ENCODE data around the gene TMEM72.
A peak's percentile ranks its signal among the peaks of the same experiment; 100 is the strongest.

TMEM72 gene

GRCh38 chr10:44878706-44879530 is 32.2 kb upstream of the TMEM72 start:
- peak overlapping the region; percentile 48 for H3K9ac ChIP-seq (ENCODE audit: low read length)
- no peaks in the 10 kb centered on the region for H3K9me3 ChIP-seq (ENCODE audit: control insufficient read depth, low read length)
- no peaks in the 10 kb centered on the region for H3K36me3 ChIP-seq (ENCODE audit: control insufficient read depth, insufficient read depth, low read length)
- peaks cover 18% of the 10 kb centered on the region for H3K27me3 ChIP-seq (ENCODE audit: control insufficient read depth, insufficient read depth, low read length)
- H3K4me3 ChIP-seq (ENCODE audit: low read length) = peak overlapping the region; percentile 49
- H3K4me1 ChIP-seq (ENCODE audit: control insufficient read depth, insufficient read depth, low read length) = peaks cover 9% of the 10 kb centered on the region

GRCh38 chr10:44879531-44879899 is 31.6 kb upstream of the TMEM72 start:
- peaks cover 18% of the 10 kb centered on the region for H3K27me3 ChIP-seq (ENCODE audit: control insufficient read depth, insufficient read depth, low read length)
- H3K4me3 ChIP-seq (ENCODE audit: low read length) = no peak overlapping the region
- no peaks in the 10 kb centered on the region for H3K36me3 ChIP-seq (ENCODE audit: control insufficient read depth, insufficient read depth, low read length)
- peak overlapping the region; percentile 48 for H3K9ac ChIP-seq (ENCODE audit: low read length)
- H3K4me1 ChIP-seq (ENCODE audit: control insufficient read depth, insufficient read depth, low read length) = peaks cover 9% of the 10 kb centered on the region
- no peaks in the 10 kb centered on the region for H3K9me3 ChIP-seq (ENCODE audit: control insufficient read depth, low read length)

- no peak overlapping the region for H3K9ac ChIP-seq (ENCODE audit: low read length)
- H3K27me3 ChIP-seq (ENCODE audit: control insufficient read depth, insufficient read depth, low read length) = peaks cover 18% of the 10 kb centered on the region
- H3K4me1 ChIP-seq (ENCODE audit: control insufficient read depth, insufficient read depth, low read length) = peaks cover 9% of the 10 kb centered on the region
- H3K4me3 ChIP-seq (ENCODE audit: low read length) = no peak overlapping the region
- no peaks in the 10 kb centered on the region for H3K36me3 ChIP-seq (ENCODE audit: control insufficient read depth, insufficient read depth, low read length)
- no peaks in the 10 kb centered on the region for H3K9me3 ChIP-seq (ENCODE audit: control insufficient read depth, low read length)
Measured at GRCh38 chr10:44880090-44880715, 30.9 kb upstream of the TMEM72 start.

- H3K9me3 ChIP-seq (ENCODE audit: control insufficient read depth, low read length) = no peaks in the 10 kb centered on the region
- no peaks in the 10 kb centered on the region for H3K36me3 ChIP-seq (ENCODE audit: control insufficient read depth, insufficient read depth, low read length)
- peaks cover 9% of the 10 kb centered on the region for H3K4me1 ChIP-seq (ENCODE audit: control insufficient read depth, insufficient read depth, low read length)
- peaks cover 18% of the 10 kb centered on the region for H3K27me3 ChIP-seq (ENCODE audit: control insufficient read depth, insufficient read depth, low read length)
- no peak overlapping the region for H3K4me3 ChIP-seq (ENCODE audit: low read length)
- H3K9ac ChIP-seq (ENCODE audit: low read length) = no peak overlapping the region
Measured at GRCh38 chr10:44881649-44882048, 29.5 kb upstream of the TMEM72 start.

GRCh38 chr10:44882166-44882720 is 28.9 kb upstream of the TMEM72 start:
- Histone ChIP-seq H3K9ac (ENCODE audit: low read length) (no peak overlapping the region), H3K4me3 (ENCODE audit: low read length) (no peak overlapping the region), H3K27me3 (ENCODE audit: control insufficient read depth, insufficient read depth, low read length) (peaks cover 18% of the 10 kb centered on the region), H3K36me3 (ENCODE audit: control insufficient read depth, insufficient read depth, low read length) (no peaks in the 10 kb centered on the region), H3K9me3 (ENCODE audit: control insufficient read depth, low read length) (no peaks in the 10 kb centered on the region), H3K4me1 (ENCODE audit: control insufficient read depth, insufficient read depth, low read length) (peaks cover 9% of the 10 kb centered on the region)

DNA sequence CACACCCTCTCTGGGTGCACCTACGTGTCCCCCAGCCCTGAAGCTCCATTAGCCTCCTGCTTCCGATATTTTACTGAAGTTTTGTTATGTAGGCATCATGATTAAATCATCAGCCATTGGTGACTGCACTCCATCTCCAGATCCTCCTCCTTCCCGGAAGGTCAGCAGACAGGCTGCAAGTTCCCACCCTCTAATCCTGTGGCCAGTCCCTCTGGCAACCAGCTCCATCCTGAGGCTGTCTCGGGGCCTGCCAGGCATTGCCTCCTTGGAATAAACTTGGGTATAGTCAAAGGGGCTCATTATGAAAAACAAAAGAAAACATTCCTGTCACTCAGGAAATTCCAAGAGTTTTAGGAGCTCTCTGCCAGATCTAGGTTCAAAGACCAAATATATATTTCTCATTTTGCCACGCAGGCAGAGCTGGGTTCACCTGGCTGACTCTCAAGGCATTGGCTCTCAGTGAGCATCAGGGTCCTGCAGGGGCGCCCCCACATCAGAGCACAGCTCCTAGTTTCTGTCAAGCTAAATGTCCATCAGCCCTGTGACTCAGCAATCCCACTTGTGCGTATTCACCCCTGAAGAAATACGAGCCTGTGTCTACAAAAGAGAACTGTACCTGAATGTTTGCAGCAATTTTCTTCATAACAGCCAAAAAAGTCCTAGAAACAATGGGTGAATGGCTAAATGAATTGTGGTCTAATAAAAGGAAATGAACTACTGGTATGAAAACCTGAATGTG is 27.4 kb upstream of the TMEM72 start:
- Histone ChIP-seq H3K36me3 (ENCODE audit: control insufficient read depth, insufficient read depth, low read length) (no peaks in the 10 kb centered on the region), H3K27me3 (ENCODE audit: control insufficient read depth, insufficient read depth, low read length) (peaks cover 18% of the 10 kb centered on the region), H3K4me1 (ENCODE audit: control insufficient read depth, insufficient read depth, low read length) (peaks cover 9% of the 10 kb centered on the region), H3K9me3 (ENCODE audit: control insufficient read depth, low read length) (no peaks in the 10 kb centered on the region), H3K9ac (ENCODE audit: low read length) (no peak overlapping the region), H3K4me3 (ENCODE audit: low read length) (no peak overlapping the region)

DNA sequence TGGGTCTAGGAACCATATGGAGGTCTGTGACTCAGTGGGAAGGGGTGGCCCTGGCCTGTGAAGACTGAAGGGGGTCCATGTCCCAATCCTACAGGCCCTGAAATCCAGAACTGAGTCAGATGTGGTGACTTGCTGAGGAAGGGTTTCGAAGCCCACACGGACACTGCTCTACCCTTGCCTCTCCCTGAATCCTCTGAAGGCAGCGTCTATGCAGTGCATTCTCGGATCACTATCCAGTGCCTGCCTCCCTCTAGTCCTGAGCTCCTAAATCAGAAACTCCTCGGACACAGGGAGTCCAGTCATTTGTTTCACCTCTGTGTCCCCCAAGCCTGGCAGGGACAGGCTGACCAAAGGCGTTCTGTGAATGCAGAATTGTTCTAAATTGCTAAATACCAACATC is 25.4 kb upstream of the TMEM72 start:
- Histone ChIP-seq H3K4me3 (ENCODE audit: low read length) (no peak overlapping the region), H3K4me1 (ENCODE audit: control insufficient read depth, insufficient read depth, low read length) (peaks cover 3% of the 10 kb centered on the region), H3K36me3 (ENCODE audit: control insufficient read depth, insufficient read depth, low read length) (no peaks in the 10 kb centered on the region), H3K9ac (ENCODE audit: low read length) (no peak overlapping the region), H3K27me3 (ENCODE audit: control insufficient read depth, insufficient read depth, low read length) (peaks cover under 1% of the 10 kb centered on the region), H3K9me3 (ENCODE audit: control insufficient read depth, low read length) (no peaks in the 10 kb centered on the region)

GRCh38 chr10:44886966-44887365 is 24.2 kb upstream of the TMEM72 start:
- H3K9ac ChIP-seq (ENCODE audit: low read length) = no peak overlapping the region
- peaks cover 7% of the 10 kb centered on the region for H3K4me1 ChIP-seq (ENCODE audit: control insufficient read depth, insufficient read depth, low read length)
- H3K4me3 ChIP-seq (ENCODE audit: low read length) = no peak overlapping the region
- no peaks in the 10 kb centered on the region for H3K27me3 ChIP-seq (ENCODE audit: control insufficient read depth, insufficient read depth, low read length)
- H3K36me3 ChIP-seq (ENCODE audit: control insufficient read depth, insufficient read depth, low read length) = no peaks in the 10 kb centered on the region
- H3K9me3 ChIP-seq (ENCODE audit: control insufficient read depth, low read length) = no peaks in the 10 kb centered on the region

DNA sequence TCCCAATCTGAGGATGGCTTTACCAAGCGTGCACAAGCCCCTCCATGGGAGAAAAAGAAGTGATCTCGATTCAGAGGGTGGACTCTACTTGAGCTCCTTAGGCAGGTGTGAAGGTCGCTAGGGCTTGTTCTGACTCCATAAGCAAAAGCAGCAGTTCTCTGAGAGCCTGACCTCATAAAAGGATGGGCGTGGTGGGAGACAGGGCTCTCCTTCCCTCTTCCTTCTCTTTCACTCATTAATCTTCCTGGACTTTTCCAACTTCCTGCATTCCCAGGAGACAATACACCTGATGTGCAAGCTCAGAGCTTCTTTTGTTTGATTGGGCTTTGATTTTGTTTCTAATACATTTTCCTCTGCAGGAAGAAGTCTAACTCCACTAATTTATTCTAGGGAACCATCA is 22.3 kb upstream of the TMEM72 start:
- Histone ChIP-seq H3K9ac (ENCODE audit: low read length) (no peak overlapping the region), H3K9me3 (ENCODE audit: control insufficient read depth, low read length) (no peaks in the 10 kb centered on the region), H3K36me3 (ENCODE audit: control insufficient read depth, insufficient read depth, low read length) (no peaks in the 10 kb centered on the region), H3K4me3 (ENCODE audit: low read length) (no peak overlapping the region), H3K27me3 (ENCODE audit: control insufficient read depth, insufficient read depth, low read length) (no peaks in the 10 kb centered on the region), H3K4me1 (ENCODE audit: control insufficient read depth, insufficient read depth, low read length) (peaks cover 7% of the 10 kb centered on the region)

DNA sequence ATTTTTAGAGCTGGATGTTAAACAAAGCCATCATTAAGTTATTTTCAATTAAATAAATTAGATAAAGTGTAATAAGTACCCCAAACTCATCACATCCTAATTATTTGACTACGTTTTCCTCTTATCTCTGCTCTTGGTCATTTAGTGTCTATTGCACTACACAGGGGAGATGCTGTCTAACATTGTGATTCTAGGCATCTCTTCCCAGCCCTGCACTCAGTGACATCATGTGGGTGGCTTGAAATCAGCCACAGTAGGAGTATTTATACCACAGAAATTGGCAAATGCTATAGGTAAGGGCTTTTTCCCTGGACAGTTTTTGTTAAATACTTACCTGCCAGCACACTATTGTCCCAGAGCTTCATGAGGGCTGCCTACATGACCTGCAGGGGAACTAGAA is 21.3 kb upstream of the TMEM72 start:
- Histone ChIP-seq H3K27me3 (ENCODE audit: control insufficient read depth, insufficient read depth, low read length) (no peaks in the 10 kb centered on the region), H3K9ac (ENCODE audit: low read length) (no peak overlapping the region), H3K4me3 (ENCODE audit: low read length) (no peak overlapping the region)

GRCh38 chr10:44890696-44891563 is 20.2 kb upstream of the TMEM72 start:
- Histone ChIP-seq H3K4me3 (ENCODE audit: low read length) (no peak overlapping the region), H3K36me3 (ENCODE audit: control insufficient read depth, insufficient read depth, low read length) (no peaks in the 10 kb centered on the region), H3K27me3 (ENCODE audit: control insufficient read depth, insufficient read depth, low read length) (no peaks in the 10 kb centered on the region), H3K9me3 (ENCODE audit: control insufficient read depth, low read length) (no peaks in the 10 kb centered on the region), H3K4me1 (ENCODE audit: control insufficient read depth, insufficient read depth, low read length) (peaks cover 7% of the 10 kb centered on the region), H3K9ac (ENCODE audit: low read length) (no peak overlapping the region)

More for the DNA sequence above, 21.3 kb upstream of the TMEM72 start:
- Histone ChIP-seq H3K4me1 (ENCODE audit: control insufficient read depth, insufficient read depth, low read length) (peaks cover 7% of the 10 kb centered on the region), H3K36me3 (ENCODE audit: control insufficient read depth, insufficient read depth, low read length) (no peaks in the 10 kb centered on the region), H3K9me3 (ENCODE audit: control insufficient read depth, low read length) (no peaks in the 10 kb centered on the region)

Data from mucosa of stomach (tissue), 1 donor.